GM12878 (cell line): ENCODE measurements around the gene CAMTA1. TPM values are rescaled to one million over a fixed set of nuclear protein-coding genes. Genes with fewer than 3 reads are reported as not detected.

Experiments used
- ATAC-seq: fragments of 200-7000 bp; cut with Tn5 transposase; 3 replicates; pipeline ENCODE4 v1.9.1; 2020; ENCODE audit warnings: mild to moderate bottlenecking, moderate library complexity
- BruUV-seq: library from RNA; stranded (reverse); fragments of 400-500 nt; replicated peaks from 2 replicates; lab custom pipeline; 2021; lab: Mats Ljungman, UMichigan
- CTCF ChIA-PET: fragments of 300-600 bp; sonication (Branson Sonifier 250); formaldehyde crosslinking; extraction: SDS; loops from one replicate; lab custom pipeline; 2021; ENCODE audit warnings: inconsistent platforms; lab: Yijun Ruan, JAX
- POLR2A ChIA-PET: fragments of 350-600 bp; formaldehyde crosslinking; extraction: SDS; loops from one replicate; lab custom pipeline; 2021; ENCODE audit warnings: inconsistent platforms; lab: Charles Lee
- RAD21 ChIA-PET: fragments of 300-600 bp; sonication (Branson Sonifier 250); formaldehyde crosslinking; loops from one replicate; lab custom pipeline; 2023; ENCODE audit warnings: antibody characterized with exemption; ENCODE audit not compliant: unreplicated experiment; lab: Charles Lee
- SMC1A ChIA-PET: fragments of 300-600 bp; sonication (Branson Sonifier 250); formaldehyde crosslinking; loops from one replicate; lab custom pipeline; 2023; ENCODE audit not compliant: unreplicated experiment, uncharacterized antibody; lab: Charles Lee
- DNase-seq: peaks from one replicate; pipeline ENCODE4 v3.0.0-alpha.2; 2011; ENCODE audit warnings: low read depth, low spot score
- FAIRE-seq: peaks from 3 replicates; lab custom pipeline; 2011; peaks lifted over from hg19 to GRCh38; lab: Jason Lieb, UNC
- H2AFZ ChIP-seq: 2 replicates; pipeline ENCODE4 v1.6.0; 2011; ENCODE audit warnings: low read depth, low read length, control low read depth; ENCODE audit not compliant: control insufficient read depth
- H3K27ac ChIP-seq: 2 replicates; pipeline ENCODE4 v1.5.1; 2011; ENCODE audit warnings: control low read depth; ENCODE audit not compliant: control insufficient read depth, insufficient read depth
- H3K27me3 ChIP-seq, 2 experiments: replicated peaks in 1 of 2; 2 replicates each; pipeline versions ENCODE4 v1.6.0 to v1.6.1; 2011; ENCODE audit warnings: low read length in 1 of 2; ENCODE audit not compliant: control insufficient read depth in 2 of 2, insufficient read depth in 2 of 2
- H3K36me3 ChIP-seq, 2 experiments: 2 replicates each; pipeline ENCODE4 v1.5.1; 2011; ENCODE audit warnings: low read length in 1 of 2; ENCODE audit not compliant: control insufficient read depth in 2 of 2, insufficient read depth in 2 of 2
- H3K4me1 ChIP-seq: 2 replicates; pipeline ENCODE4 v1.6.1; 2011; ENCODE audit warnings: mild to moderate bottlenecking, low read length, moderate library complexity, mixed read lengths; ENCODE audit not compliant: control insufficient read depth, insufficient read depth
- H3K4me2 ChIP-seq: 2 replicates; pipeline ENCODE4 v1.6.0; 2011; ENCODE audit warnings: control low read depth; ENCODE audit not compliant: control insufficient read depth, insufficient read depth
- H3K4me3 ChIP-seq: fragments of 200-600 bp; sonication (generic); 2 replicates; pipeline ENCODE4 v1.5.1; 2016
- H3K79me2 ChIP-seq: 2 replicates; pipeline ENCODE4 v1.6.0; 2011; ENCODE audit warnings: low read length; ENCODE audit not compliant: control insufficient read depth, insufficient read depth
- H3K9ac ChIP-seq: 2 replicates; pipeline ENCODE4 v1.8.0; 2011; ENCODE audit warnings: low read length, control low read depth, mixed read lengths; ENCODE audit not compliant: control insufficient read depth, insufficient read depth
- H3K9me3 ChIP-seq: replicated peaks from 3 replicates; pipeline ENCODE4 v1.5.1; 2011; ENCODE audit warnings: mild to moderate bottlenecking, low read length; ENCODE audit not compliant: control insufficient read depth, insufficient read depth
- H4K20me1 ChIP-seq: 2 replicates; pipeline ENCODE4 v1.6.0; 2011; ENCODE audit not compliant: control insufficient read depth, insufficient read depth
- CHD4 ChIP-seq: fragments of 200-600 bp; sonication (generic); IDR thresholded peaks from 2 replicates; pipeline ENCODE4 v1.6.1; 2016; ENCODE audit warnings: mild to moderate bottlenecking
- CREB1 ChIP-seq: IDR thresholded peaks from 2 replicates; pipeline ENCODE4 v1.6.1; 2012; ENCODE audit warnings: low read depth, mild to moderate bottlenecking, inconsistent platforms
- CREM ChIP-seq: IDR thresholded peaks from 2 replicates; pipeline ENCODE4 v1.6.1; 2014; ENCODE audit warnings: antibody characterized with exemption, low read depth
- FOS ChIP-seq: IDR thresholded peaks from 3 replicates; pipeline ENCODE4 v1.6.1; 2011; ENCODE audit warnings: borderline replicate concordance; ENCODE audit not compliant: insufficient read length; ENCODE audit errors: extremely low read depth
- FOXK2 ChIP-seq: fragments of 450-650 bp; IDR thresholded peaks from 2 replicates; pipeline ENCODE4 v1.6.1; 2017; ENCODE audit warnings: mild to moderate bottlenecking, moderate library complexity
- JUNB ChIP-seq: IDR thresholded peaks from 2 replicates; pipeline ENCODE4 v1.6.1; 2016; ENCODE audit warnings: antibody characterized with exemption, mild to moderate bottlenecking
- MYC ChIP-seq: IDR thresholded peaks from 2 replicates; pipeline ENCODE4 v1.6.1; 2011; ENCODE audit warnings: mild to moderate bottlenecking, low read length, moderate library complexity, inconsistent platforms; ENCODE audit not compliant: insufficient read depth, insufficient replicate concordance, insufficient read length, severe bottlenecking
- NBN ChIP-seq: fragments of 450-650 bp; IDR thresholded peaks from 2 replicates; pipeline ENCODE4 v1.6.1; 2016
- POLR2A ChIP-seq: IDR thresholded peaks from 2 replicates; pipeline ENCODE4 v1.6.1; 2011; ENCODE audit warnings: low read depth, mild to moderate bottlenecking, low read length
- SMARCA5 ChIP-seq: fragments of 450-650 bp; IDR thresholded peaks from 2 replicates; pipeline ENCODE4 v1.6.1; 2017; ENCODE audit warnings: mild to moderate bottlenecking
- STAT1 ChIP-seq: fragments of 450-650 bp; conservative IDR thresholded peaks from 2 replicates; pipeline ENCODE4 v1.6.1; 2014; ENCODE audit warnings: antibody characterized with exemption, mild to moderate bottlenecking
- TARDBP ChIP-seq: IDR thresholded peaks from 2 replicates; pipeline ENCODE4 v1.6.1; 2016; ENCODE audit warnings: borderline replicate concordance
- WGBS: methylation state at CpG from one replicate; pipeline ENCODE4 v1.1.6; 2016; ENCODE audit warnings: low lambda C conversion rate; ENCODE audit not compliant: insufficient replicate concordance, insufficient coverage; ENCODE audit errors: missing lambda C conversion rate; 5-methylcytosine and 5-hydroxymethylcytosine counted together
- in situ Hi-C: fragments of 300-500 bp; cut with MboI; formaldehyde crosslinking; loops from 9 replicates; pipeline ENCODE4 v1.14.3; 2018; ENCODE audit warnings: mixed read lengths
- intact Hi-C: fragments of 100-400 bp; cut with micrococcal nuclease; formaldehyde crosslinking; loops from one replicate; pipeline ENCODE4 v1.14.2; 2022; ENCODE audit not compliant: unreplicated experiment
- polyA plus RNA-seq, 11 experiments: library from polyadenylated mRNA; depleted of rRNA in 4 of 11; unstranded in 6 of 11; stranded (reverse) in 5 of 11; fragments of >200 nt; fragmentation: Nextera tagmentation in 4 of 11; fragmentation: Illumina TruSeq in 1 of 11; extraction: Ambion mirVana in 4 of 11; extraction: Trizol in 1 of 11; gene quantifications; 1 replicate in 1 of 11; 2 replicates in 10 of 11; pipeline versions ENCODE4 v1.2.1 to v1.2.3, GENCODE V29; 2011 to 2016; ENCODE audit warnings: inconsistent platforms in 2 of 11, missing spikeins in 2 of 11, low read depth in 1 of 11
- total RNA-seq, 4 experiments: library from RNA; depleted of rRNA in 3 of 4; stranded (reverse); fragments of >200 nt in 3 of 4; fragmentation: Illumina TruSeq in 1 of 4; extraction: Trizol in 1 of 4; gene quantifications; 2 replicates each; pipeline versions ENCODE4 v1.2.1 to v1.2.3, GENCODE V29; 2013 to 2021
- TF ChIP-seq, protein P1 (sequence below): IDR thresholded peaks from 2 replicates; pipeline ENCODE4 v1.6.1; 2012; ENCODE audit warnings: low read depth, low read length, improper control_type of control experiment

CAMTA1 gene
- total and polyA plus RNA-seq, 10 of the 15 experiments (the other 5 are each of a cell fraction or from before 2014, with no cell fraction given) = 37.7 to 148 (median 76.4) TPM

DNA sequence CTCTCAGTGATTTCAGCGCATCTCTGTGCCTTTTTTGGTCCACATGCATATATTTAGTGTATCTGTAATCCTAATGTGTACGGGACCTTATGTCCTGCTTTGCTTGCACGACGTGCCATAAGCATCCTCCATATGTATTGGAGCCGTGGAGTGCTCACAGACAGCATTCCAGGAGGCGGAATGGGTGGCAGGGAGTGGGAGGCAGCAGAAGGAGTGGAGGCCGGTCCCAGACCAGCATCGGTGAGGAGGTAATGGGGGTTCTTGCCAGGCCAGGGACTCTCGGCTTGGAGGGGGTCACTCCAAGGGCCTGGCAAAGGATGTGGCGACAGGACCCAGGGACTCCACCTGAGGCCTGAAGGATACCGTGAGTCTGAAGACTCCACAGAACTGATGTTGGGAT, 185.0 kb downstream of the CAMTA1 start:
- no peak overlapping the region for H3K4me2 ChIP-seq
- H3K79me2 ChIP-seq = no peaks in the 10 kb centered on the region
- H2AFZ ChIP-seq = no peak overlapping the region
- in situ Hi-C loops = no loop called here
- H3K9me3 ChIP-seq = no peaks in the 10 kb centered on the region
- no peaks in the 10 kb centered on the region for H4K20me1 ChIP-seq
- ATAC-seq (no peak), FAIRE-seq (no peak), DNase-seq (no peak)
- H3K4me3 ChIP-seq = no peak overlapping the region
- 43% methylated on average over 11 of the region's 11 CpGs for WGBS
- BruUV-seq = no TSS peak
- TF ChIP-seq NBN (no peak), CREM (no peak), CREB1 (no peak), SMARCA5 (no peak), JUNB (no peak), FOS (no peak), CHD4 (no peak), MYC (no peak), STAT1 (no peak), FOXK2 (no peak)
- ChIA-PET SMC1A (no interaction called here), RAD21 (no interaction called here), POLR2A (no interaction called here), CTCF (no interaction called here)
- H3K27me3 ChIP-seq = peaks cover 3 to 5% of the 10 kb centered on the region in 2 experiments; a peak in 2 of 4 replicates
- no peaks in the 10 kb centered on the region for H3K4me1 ChIP-seq
- no peak overlapping the region for H3K27ac ChIP-seq
- H3K9ac ChIP-seq = no peak overlapping the region
- H3K36me3 ChIP-seq = no peaks in the 10 kb centered on the region
- intact Hi-C loops = no loop called here

DNA sequence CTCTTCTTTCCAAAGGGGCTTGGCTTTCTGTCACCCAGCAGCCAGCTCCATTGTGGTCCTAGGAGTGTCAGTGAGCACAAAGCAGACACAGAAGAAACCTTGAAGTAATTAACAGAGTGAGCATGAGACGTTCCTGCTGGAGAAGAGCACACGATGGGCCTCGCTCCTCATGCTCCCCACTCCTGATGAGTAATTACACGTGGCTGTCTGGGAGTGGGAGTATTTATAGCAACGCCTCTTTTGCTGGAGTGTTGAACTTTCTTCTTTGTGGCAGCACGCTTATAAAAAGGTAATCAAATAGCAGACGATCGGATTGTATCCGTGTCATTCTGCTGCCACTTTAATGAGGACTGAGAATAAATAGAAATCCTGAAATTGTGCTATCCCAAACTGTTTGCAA, 185.8 kb downstream of the CAMTA1 start:
- Histone ChIP-seq H2AFZ (no peak overlapping the region), H4K20me1 (no peaks in the 10 kb centered on the region), H3K36me3 (no peaks in the 10 kb centered on the region), H3K27me3 (peaks cover 3 to 5% of the 10 kb centered on the region in 2 experiments; a peak in 2 of 4 replicates), H3K27ac (no peak overlapping the region), H3K4me2 (no peak overlapping the region), H3K9me3 (no peaks in the 10 kb centered on the region), H3K79me2 (no peaks in the 10 kb centered on the region), H3K4me3 (no peak overlapping the region), H3K9ac (no peak overlapping the region), H3K4me1 (no peaks in the 10 kb centered on the region)
- in situ Hi-C loops (no loop called here), intact Hi-C loops (no loop called here)
- ChIA-PET POLR2A (no interaction called here), SMC1A (no interaction called here), RAD21 (no interaction called here), CTCF (no interaction called here)
- BruUV-seq = no TSS peak
- DNase-seq = no peak
- no peak for FAIRE-seq
- ATAC-seq = no peak
- TF ChIP-seq, protein P1, sequence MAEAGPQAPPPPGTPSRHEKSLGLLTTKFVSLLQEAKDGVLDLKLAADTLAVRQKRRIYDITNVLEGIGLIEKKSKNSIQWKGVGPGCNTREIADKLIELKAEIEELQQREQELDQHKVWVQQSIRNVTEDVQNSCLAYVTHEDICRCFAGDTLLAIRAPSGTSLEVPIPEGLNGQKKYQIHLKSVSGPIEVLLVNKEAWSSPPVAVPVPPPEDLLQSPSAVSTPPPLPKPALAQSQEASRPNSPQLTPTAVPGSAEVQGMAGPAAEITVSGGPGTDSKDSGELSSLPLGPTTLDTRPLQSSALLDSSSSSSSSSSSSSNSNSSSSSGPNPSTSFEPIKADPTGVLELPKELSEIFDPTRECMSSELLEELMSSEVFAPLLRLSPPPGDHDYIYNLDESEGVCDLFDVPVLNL = no peak
- TF ChIP-seq TARDBP (no peak), POLR2A (no peak)
- 57% methylated on average over 9 of the region's 9 CpGs for WGBS
